Measurements from ENCODE around the gene LFNG. TPM values are rescaled to one million over a fixed set of nuclear protein-coding genes. Genes with fewer than 3 reads are reported as not detected.

The LFNG gene
- total RNA-seq, 3 donors from 2014 or later (not counting 1 experiment from before 2014, with no cell fraction given), result 140 to 191 (median 176) TPM

DNA sequence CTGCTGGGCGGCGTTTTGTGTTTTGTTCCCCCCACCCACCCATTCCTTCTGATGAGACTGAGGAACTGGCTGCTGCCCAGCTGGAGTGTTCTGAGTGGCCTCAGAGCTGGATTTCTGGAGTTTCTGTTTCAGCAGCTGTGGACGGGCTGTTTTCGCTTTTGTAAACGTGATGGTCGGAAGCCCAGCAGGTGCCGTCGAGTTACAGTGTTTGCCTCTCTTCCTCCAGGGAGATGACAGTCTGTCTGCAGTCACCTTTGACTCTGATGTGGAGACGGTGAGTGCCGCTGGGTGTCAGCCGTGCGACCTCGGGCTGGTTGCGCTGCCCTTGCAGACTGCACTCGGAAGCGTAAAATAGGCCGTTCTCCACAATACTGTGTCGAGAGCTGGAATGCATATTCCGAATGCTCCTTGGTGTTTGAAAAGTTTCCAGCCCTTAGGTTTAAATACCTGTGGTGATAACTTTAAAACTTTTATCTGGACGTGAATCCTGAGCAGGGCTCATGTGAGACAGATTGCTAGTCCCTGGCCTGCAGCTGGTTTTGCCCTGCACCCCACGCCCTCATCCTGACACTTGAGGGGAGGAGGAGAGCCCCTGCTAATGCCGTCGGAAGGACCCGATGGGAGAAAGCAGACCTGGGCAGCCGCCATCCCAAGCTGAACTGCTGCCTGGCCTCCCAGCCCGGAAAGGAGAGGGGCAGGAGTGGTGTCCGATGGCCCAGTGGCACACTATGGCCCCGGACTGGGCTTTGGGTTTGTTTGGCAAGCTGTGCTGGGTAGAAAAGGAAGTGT is 47.5 kb downstream of the LFNG start:
- intact Hi-C loops (cut with micrococcal nuclease), result no loop called here
- DNase-seq, result peak in 1 of 2 donors; percentile 50
- Mint-ChIP-seq H3K27ac (no peak overlapping the region), H3K9me3 (no peaks in the 10 kb centered on the region), H3K27me3 (ENCODE audit: low read depth in 2 of 2) (no peaks in the 10 kb centered on the region), H3K4me1 (no peaks in the 10 kb centered on the region), H3K36me3 (no peaks in the 10 kb centered on the region), H3K4me3 (no peak overlapping the region)
- no peaks in the 10 kb centered on the region for H3K27me3 ChIP-seq (ENCODE audit: control insufficient read depth, insufficient read depth, low read length)
- H3K9me3 ChIP-seq (ENCODE audit: control insufficient read depth, insufficient read depth, low read length), result no peaks in the 10 kb centered on the region
- 88% methylated on average over 28 of the region's 28 CpGs for WGBS (ENCODE audit: insufficient coverage)
- no peak overlapping the region for H3K4me3 ChIP-seq (ENCODE audit: low read length)
- ATAC-seq, result no peak
- H3K27ac ChIP-seq (ENCODE audit: low read length), result no peak overlapping the region
- no peak for TF ChIP-seq CTCF (IDR thresholded peaks at IDR 0.05)
- no peaks in the 10 kb centered on the region for H3K36me3 ChIP-seq (ENCODE audit: control insufficient read depth, insufficient read depth, low read length)
- H3K4me1 ChIP-seq (ENCODE audit: control insufficient read depth, insufficient read depth, low read length), result peaks cover 7% of the 10 kb centered on the region

GRCh38 chr7:2567679-2568278 is 48.2 kb downstream of the LFNG start:
- WGBS (ENCODE audit: insufficient coverage), result 38% methylated on average over 16 of the region's 16 CpGs
- Mint-ChIP-seq H3K4me1 (no peaks in the 10 kb centered on the region), H3K27ac (no peak overlapping the region), H3K36me3 (no peaks in the 10 kb centered on the region), H3K27me3 (ENCODE audit: low read depth in 2 of 2) (no peaks in the 10 kb centered on the region), H3K9me3 (no peaks in the 10 kb centered on the region), H3K4me3 (no peak overlapping the region)
- ATAC-seq, result no peak
- Histone ChIP-seq H3K27me3 (ENCODE audit: control insufficient read depth, insufficient read depth, low read length) (no peaks in the 10 kb centered on the region), H3K4me1 (ENCODE audit: control insufficient read depth, insufficient read depth, low read length) (peaks cover 7% of the 10 kb centered on the region), H3K36me3 (ENCODE audit: control insufficient read depth, insufficient read depth, low read length) (no peaks in the 10 kb centered on the region), H3K27ac (ENCODE audit: low read length) (no peak overlapping the region), H3K9me3 (ENCODE audit: control insufficient read depth, insufficient read depth, low read length) (no peaks in the 10 kb centered on the region), H3K4me3 (ENCODE audit: low read length) (no peak overlapping the region)
- TF ChIP-seq CTCF (IDR thresholded peaks at IDR 0.05), result no peak
- peak in 1 of 2 donors; percentile 43 for DNase-seq
- intact Hi-C loops (cut with micrococcal nuclease), result no loop called here

DNA sequence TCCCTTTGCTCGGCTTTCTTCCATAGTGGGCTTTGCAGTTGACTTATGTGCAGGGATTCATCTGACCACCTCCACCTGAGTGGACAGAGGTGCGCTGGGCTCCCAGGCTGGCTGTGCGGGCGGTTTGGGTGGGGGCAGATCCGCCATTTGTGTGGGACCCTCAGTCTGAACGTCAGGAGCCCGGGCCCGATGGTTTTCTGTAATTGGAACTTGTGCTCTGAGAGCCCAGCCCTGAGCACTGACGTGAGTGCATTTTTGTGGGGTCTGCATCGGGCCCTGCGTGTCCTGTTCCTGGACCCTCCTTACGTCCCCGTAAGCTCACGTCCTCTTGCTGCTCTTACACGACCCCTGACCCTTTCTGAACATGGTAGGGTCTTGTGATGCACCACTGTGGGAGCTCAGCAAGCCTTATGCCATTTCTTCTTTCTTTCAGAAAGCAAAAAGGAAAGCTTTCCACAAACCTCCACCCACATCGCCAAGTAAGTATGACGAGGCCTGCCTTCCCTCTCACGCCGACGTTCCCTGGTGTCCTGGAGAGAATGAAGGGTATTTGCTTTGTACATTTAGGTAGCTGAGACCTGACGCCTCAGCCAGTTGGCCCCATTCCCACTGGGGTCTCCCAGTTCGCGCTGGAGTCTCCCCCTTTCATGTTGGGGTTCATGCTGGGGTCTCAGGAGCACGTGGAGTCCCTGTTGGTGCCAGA is 49.1 kb downstream of the LFNG start:
- Histone ChIP-seq H3K36me3 (ENCODE audit: control insufficient read depth, insufficient read depth, low read length) (peaks cover 3% of the 10 kb centered on the region), H3K4me3 (ENCODE audit: low read length) (no peak overlapping the region), H3K27ac (ENCODE audit: low read length) (no peak overlapping the region), H3K9me3 (ENCODE audit: control insufficient read depth, insufficient read depth, low read length) (no peaks in the 10 kb centered on the region), H3K27me3 (ENCODE audit: control insufficient read depth, insufficient read depth, low read length) (no peaks in the 10 kb centered on the region), H3K4me1 (ENCODE audit: control insufficient read depth, insufficient read depth, low read length) (peaks cover 7% of the 10 kb centered on the region)
- Mint-ChIP-seq H3K27me3 (ENCODE audit: low read depth in 2 of 2) (no peaks in the 10 kb centered on the region), H3K4me1 (peaks cover 0 to 6% of the 10 kb centered on the region in 2 donors), H3K27ac (no peak overlapping the region), H3K4me3 (no peak overlapping the region), H3K9me3 (no peaks in the 10 kb centered on the region), H3K36me3 (no peaks in the 10 kb centered on the region)
- DNase-seq (no peak), ATAC-seq (no peak)
- no peak for TF ChIP-seq CTCF (IDR thresholded peaks at IDR 0.05)
- 95% methylated on average over 23 of the region's 24 CpGs for WGBS (ENCODE audit: insufficient coverage)
- intact Hi-C loops (cut with micrococcal nuclease), result no loop called here

All from natural killer cell (primary cell).